PFSK-1 (cell line): Measurements from ENCODE around the gene PCNT.

ENCODE experiments used
- POLR2AphosphoS5 ChIP-seq: IDR thresholded peaks from 2 replicates; pipeline ENCODE4 v1.6.1; 2012; ENCODE audit warnings: low read depth, mild to moderate bottlenecking, control low read depth, low read length, moderate library complexity
- REST ChIP-seq, 2 experiments: IDR thresholded peaks; 2 replicates each; pipeline versions ENCODE4 v1.6.1 to v1.8.0; 2011 to 2012; ENCODE audit warnings: low read depth in 2 of 2, low read length in 2 of 2, control low read depth in 1 of 2, inconsistent platforms in 1 of 2, mild to moderate bottlenecking in 1 of 2, moderate library complexity in 1 of 2; ENCODE audit not compliant: insufficient read depth in 1 of 2
- SIN3A ChIP-seq: IDR thresholded peaks from 2 replicates; pipeline ENCODE4 v1.6.1; 2012; ENCODE audit warnings: mild to moderate bottlenecking, low read length, moderate library complexity, borderline replicate concordance; ENCODE audit not compliant: insufficient read depth

DNA sequence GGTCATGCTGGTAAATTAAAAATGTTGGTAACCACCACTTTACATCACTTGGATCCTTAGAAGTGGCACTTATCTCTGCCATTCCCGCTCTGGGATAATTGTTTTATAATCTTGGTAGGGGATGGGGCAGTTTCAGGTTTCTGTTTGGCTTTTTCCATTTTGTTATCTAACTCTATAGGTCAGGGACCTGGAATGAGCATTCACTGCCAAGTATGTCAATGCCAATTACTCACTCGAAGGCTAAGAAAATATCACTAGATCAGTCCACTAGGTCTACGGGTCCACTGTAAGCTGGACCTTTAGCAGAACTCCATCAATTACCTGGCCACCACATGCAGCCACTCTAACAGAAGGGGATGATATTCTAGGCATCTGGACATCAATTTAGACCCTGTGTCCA lies 130.2 kb downstream of the PCNT start:
- TF ChIP-seq SIN3A: no peak
- no peak for TF ChIP-seq POLR2AphosphoS5
- no peak for TF ChIP-seq REST (IDR thresholded peaks at IDR 0.05; ENCODE audit: insufficient read depth in 1 of 2, low read depth in 2 of 2, low read length in 2 of 2)
